ENCODE measurements around the gene FNIP2. TPM values are rescaled to one million over a fixed set of nuclear protein-coding genes. Genes with fewer than 3 reads are reported as not detected.
"Not testable (repeated sequence)": the region's sequence is repeated elsewhere in the genome, so short reads cannot be mapped to it uniquely, and the experiment has no call there.

The FNIP2 gene
- total RNA-seq, 1 donor from 2014 or later: 15.1 TPM

GRCh38 chr4:158940271-158940670, 171.4 kb downstream of the FNIP2 start:
- intact Hi-C loops (cut with micrococcal nuclease): no loop called here

DNA sequence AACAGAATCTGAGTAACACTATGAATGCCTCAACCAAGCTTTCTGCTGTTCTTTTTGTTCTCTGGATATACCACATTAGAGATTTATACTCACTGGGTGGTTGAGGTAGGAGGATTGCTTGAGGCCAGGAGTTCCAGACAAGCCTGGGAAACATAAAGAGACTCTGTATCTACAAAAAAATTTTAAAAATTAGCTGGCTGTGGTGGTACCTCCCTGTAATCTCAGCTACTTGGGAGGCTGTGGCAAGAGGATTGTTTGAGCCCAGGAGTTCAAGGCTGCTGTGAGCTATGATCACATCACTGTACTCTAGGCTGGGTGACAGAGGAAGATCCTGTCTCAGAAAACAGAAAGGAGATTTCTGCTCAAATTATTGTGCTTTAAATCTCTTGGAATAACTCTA, 172.5 kb downstream of the FNIP2 start:
- intact Hi-C loops (cut with micrococcal nuclease): no loop called here

GRCh38 chr4:158941895-158942294, 173.1 kb downstream of the FNIP2 start:
- intact Hi-C loops (cut with micrococcal nuclease): no loop called here

DNA sequence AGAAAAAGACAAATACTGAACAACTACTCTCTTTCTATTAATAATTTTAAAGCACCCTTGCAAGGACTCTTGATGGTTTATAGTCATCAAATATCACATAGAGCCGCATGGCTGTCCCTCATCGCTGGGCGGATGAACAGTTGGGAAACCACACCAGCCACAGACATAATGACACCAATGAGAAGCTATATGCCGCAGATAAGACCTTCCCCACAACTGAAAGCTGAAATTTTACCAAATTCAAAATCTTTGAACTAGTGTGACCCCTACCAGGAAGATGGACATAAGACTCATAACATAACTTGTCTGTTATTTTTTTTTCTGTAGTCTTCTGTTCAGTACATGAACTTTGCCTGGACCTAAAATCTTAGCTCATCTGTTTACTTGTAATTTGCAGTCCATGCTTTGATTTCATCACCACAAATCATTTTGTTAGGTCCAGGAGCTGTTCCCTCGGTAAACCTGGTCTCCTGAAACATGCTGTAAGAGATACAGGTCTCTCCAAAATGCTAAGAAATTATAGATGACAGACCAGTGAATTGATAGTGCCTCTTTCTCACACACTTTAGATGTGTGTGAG, 176.8 kb downstream of the FNIP2 start:
- intact Hi-C loops (cut with micrococcal nuclease): no loop called here

GRCh38 chr4:158946825-158947224, 178.0 kb downstream of the FNIP2 start:
- intact Hi-C loops (cut with micrococcal nuclease): no loop called here

GRCh38 chr4:158948071-158948470, 179.2 kb downstream of the FNIP2 start:
- intact Hi-C loops (cut with micrococcal nuclease): no loop called here

DNA sequence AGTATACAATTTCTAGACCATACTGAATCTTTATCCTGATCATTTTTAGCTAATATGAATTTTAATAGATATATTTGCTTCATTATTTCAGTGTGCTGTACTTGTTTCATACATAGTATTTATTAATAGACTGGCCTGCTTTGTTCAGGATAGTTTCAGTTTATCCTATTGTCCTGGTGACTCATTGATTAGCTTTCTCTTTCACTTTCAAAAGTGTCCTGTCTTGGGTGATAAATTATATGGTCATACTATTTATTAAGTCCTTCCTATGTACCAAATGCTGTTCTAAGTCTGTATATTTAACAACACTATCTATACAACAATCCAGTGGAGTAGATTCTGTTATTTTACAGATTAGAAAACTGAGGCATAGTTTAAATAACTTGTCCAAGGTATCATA, 180.3 kb downstream of the FNIP2 start:
- intact Hi-C loops (cut with micrococcal nuclease): no loop called here

DNA sequence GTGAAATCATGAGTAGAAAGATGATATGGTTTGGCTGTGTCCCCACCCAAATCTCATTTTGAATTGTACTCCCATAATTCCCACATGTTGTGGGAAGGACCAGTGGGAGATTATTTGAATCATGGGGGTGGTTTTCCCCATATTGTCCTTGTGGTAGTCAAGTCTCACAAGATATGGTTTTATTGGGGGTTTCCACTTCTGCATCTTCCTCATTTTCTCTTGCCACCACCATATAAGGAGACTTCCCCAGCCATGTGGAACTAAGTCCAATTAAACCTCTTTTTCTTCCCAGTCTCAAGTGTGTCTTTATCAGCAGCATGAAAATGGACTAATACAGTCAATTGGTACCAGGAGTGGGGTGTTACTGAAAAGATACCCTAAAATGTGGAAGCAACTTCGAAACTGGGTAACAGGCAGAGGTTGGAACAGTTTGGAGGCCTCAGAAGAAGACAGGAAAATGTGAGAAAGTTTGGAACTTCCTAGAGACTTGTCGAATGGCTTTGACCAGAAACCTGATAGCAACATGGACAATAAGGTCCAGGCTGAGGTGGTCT, 183.5 kb downstream of the FNIP2 start:
- intact Hi-C loops (cut with micrococcal nuclease): not testable (repeated sequence)

GRCh38 chr4:158956345-158956744, 187.5 kb downstream of the FNIP2 start:
- intact Hi-C loops (cut with micrococcal nuclease): not testable (repeated sequence)

GRCh38 chr4:158956918-158957317, 188.1 kb downstream of the FNIP2 start:
- intact Hi-C loops (cut with micrococcal nuclease): not testable (repeated sequence)

Other genes starting within 250 kb of the FNIP2 start
- not detected in 2 replicates for gene RXFP1, start 247.1 kb upstream of the FNIP2 start, total RNA-seq
- 15.8 and 17.7 TPM in 2 replicates for gene C4orf46, start 97.1 kb upstream of the FNIP2 start, total RNA-seq
- 20.5 and 22.8 TPM in 2 replicates for gene ETFDH, start 96.7 kb upstream of the FNIP2 start, total RNA-seq
- gene PPID, start 45.6 kb upstream of the FNIP2 start, total RNA-seq: 40.4 and 42.0 TPM in 2 replicates

All from T-helper 2 cell treated with Interferon-gamma antibody and Interleukin-4, amounts not matched to agents 100 ng/mL and 5 ng/mL, for 36 hours (primary cell).